NCI-H82 treated with DMSO at 0.1 percent for 48 hours (cell line): ENCODE measurements around the gene ADGRF1.

ENCODE experiments used
- DNase-seq: peaks from one replicate; lab custom pipeline; 2025; ENCODE audit not compliant: unreplicated experiment; lab: John Stamatoyannopoulos, UW

Gene ADGRF1

GRCh38 chr6:46985943-46986342 lies 56.2 kb downstream of the ADGRF1 start:
- no peak for DNase-seq

DNA sequence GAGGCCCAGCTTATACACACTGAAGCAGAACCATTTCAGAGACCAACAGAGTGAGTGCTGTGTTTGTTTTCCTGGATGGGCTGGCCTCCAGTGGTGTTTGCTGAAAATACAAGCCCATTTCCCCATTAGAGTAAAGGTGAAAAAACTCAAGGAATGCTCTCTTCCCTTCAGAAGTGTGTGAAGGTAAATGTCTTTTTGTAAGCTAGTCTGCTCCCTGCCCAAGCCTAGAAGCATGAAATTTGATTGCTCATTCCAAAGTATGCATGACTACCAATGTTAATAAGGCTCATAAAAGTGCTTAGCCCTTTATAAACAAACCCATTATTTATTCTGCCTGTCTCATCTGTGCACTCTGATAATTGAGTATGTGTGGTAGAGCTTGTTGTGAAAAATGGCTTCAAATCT lies 59.1 kb downstream of the ADGRF1 start:
- no peak for DNase-seq

DNA sequence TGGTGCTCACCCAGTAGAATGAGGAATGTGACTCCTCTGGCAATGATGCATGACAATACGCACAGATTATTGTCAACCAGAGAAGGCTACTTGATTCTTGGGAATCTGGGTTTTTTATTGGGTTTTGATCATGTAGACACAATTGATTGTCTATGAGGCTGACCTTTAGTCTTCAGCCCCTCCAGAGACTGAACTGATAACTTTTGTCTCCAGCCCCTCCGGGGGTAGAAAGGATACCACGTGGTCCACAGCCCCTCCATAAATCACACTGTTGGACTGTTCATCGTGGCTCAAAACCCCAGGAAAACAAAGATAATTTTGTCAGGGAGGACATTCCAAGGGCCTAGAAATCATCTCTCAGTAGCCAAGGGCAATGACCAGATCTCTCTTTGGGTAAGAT lies 62.9 kb downstream of the ADGRF1 start:
- no peak for DNase-seq

DNA sequence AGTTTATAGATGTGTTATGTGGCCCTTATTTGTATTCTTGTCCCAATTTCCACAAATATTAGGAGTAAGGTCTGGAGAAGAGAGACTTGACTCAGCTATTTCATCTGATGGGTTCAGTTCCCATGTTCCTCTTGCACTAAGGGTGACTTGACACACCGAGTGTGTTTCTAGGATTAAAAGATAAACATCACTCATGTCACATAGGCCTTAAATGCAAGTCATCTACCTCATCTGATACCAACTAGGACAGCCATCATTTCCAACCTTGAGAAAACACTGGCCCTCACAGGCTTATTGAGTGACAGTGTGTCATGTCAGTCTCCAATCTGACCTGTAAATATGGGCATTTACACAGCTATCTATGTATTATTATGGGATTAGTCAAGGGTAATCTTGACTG lies 67.3 kb downstream of the ADGRF1 start:
- DNase-seq: no peak

DNA sequence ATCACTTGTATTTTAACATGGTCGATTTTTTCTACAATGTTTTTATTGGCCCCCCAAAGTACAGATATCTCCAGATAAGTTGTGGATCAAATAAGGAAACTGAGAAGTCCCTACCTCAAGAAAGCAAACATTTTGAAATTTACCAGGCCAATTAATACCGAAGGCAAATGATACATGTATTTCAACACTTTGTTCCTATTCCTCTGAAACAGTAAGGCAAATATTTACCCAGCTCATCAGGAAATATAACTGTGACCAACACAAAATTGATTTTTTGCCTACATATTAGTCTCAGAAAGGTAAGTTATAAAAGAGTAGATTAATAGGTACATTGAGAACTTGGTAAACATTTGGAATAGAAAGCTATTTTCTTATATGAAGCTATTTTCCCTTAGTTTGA lies 69.1 kb downstream of the ADGRF1 start:
- no peak for DNase-seq

GRCh38 chr6:46972531-46972930 lies 69.6 kb downstream of the ADGRF1 start:
- DNase-seq: no peak

DNA sequence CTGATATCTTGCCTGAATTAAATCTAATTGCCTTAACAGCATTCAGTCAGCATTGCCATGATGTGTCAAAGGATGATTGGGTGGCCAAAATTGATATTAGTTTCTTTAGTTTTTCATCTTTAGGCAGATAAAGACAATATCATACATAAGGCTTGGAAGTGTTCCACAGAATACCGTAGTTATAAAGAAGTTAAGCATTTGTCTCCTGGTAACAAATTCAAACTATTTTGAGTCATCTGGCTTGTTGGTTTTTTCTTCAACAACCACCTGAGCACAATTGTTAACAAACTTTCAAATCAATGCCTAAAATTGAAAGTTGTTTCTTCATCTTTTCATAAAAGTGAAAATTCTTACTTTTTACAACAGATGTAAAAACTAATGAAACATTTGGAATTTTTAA lies 72.9 kb downstream of the ADGRF1 start:
- no peak for DNase-seq

- no peak for DNase-seq
These were observed 74.2 kb downstream of the ADGRF1 start for GRCh38 chr6:46967826-46968349.

- DNase-seq: no peak
These were observed 77.2 kb downstream of the ADGRF1 start for GRCh38 chr6:46964716-46965519.

GRCh38 chr6:46963626-46964025 lies 78.5 kb downstream of the ADGRF1 start:
- DNase-seq: no peak

GRCh38 chr6:46963039-46963438 lies 79.1 kb downstream of the ADGRF1 start:
- DNase-seq: no peak

GRCh38 chr6:46961711-46962110 lies 80.4 kb downstream of the ADGRF1 start:
- DNase-seq: no peak

GRCh38 chr6:46961232-46961631 lies 80.9 kb downstream of the ADGRF1 start:
- no peak for DNase-seq

- DNase-seq: no peak
These were observed 82.7 kb downstream of the ADGRF1 start for GRCh38 chr6:46959419-46959818.

DNA sequence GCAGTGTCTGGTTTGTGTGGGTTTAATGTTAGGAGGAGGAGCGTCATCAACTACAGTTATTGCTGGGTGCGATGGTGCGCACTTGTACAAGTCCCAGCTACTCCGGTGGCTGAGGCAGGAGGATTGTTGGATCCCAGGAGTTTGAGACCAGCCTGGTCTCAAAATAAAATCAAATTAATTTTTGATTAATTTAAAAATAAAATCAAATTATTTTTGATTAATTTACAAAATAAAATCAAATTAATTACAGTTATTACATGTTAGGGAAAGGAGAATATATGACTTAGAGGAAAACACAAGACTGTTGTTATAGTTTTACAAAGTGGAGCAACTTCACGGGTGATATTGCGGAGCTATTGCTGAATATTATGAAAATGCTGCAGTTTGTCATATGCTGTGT lies 85.7 kb downstream of the ADGRF1 start:
- DNase-seq: no peak

DNA sequence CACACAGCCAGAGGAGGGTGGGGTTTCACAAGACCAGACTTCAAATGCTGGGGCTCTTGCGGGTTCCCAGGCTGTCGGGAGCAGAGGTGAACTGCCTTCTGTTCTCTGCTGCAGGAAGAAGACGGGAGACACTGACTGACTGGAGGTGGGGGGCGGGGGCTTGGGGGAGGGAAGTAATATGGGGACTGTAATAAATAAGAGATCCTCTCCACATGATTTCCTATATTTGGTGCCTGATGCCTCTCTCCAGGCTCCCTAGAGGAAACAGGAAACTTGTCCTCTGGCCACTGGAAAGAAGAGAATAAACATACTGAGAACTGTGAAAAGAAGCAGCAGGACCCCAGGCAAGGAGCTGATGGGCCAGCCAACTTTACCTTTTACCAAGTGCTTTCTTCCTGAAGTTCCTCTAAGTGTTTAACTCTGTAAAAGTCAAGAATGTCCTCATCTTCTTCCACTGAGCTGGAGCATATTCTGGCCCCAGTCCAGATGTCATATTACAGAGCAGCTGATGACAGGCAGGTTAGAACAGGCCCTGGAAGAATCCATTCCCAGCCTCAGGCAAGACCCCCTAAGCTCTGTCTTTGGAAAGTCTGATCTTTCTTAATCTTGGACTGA lies 87.2 kb downstream of the ADGRF1 start:
- no peak for DNase-seq

DNA sequence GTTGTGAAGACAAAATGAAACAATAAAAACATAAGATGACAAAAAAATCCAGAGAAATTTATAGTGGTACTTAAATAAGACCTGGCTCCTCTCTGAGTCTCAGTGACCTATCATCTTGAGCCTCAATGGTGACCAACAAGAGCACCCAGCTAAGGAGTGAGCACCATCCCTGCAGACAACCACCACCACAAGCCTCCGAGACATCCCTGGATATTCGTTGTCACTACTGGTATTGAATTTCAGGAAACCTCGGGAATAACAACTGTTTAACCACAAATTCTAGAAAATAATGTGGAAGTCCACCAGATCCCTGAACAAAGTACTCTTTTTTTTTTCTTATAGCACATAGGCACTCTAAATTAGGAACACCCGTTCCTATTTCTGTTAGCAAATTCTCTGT lies 88.2 kb downstream of the ADGRF1 start:
- DNase-seq: no peak

GRCh38 chr6:46949632-46950280 lies 92.4 kb downstream of the ADGRF1 start:
- no peak for DNase-seq

DNA sequence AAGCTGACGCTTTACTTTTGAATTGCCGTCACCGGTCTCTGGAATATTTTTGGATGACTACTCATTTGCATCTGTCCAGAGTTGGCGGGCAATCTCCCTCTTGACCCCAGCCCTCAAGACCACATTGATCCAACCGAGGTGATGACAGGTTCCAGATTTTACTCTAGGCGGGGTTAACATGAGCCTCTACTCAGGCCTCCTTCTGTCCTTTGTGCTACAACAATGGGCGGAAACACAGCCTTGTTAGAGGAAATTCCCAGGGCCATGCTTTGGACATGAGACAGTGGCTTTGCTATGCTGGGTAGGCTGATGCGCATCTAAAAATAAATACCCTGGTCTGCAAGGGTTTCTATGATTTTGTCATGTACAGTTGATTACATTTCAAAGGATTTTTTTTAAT lies 93.4 kb downstream of the ADGRF1 start:
- DNase-seq: no peak
